ENCODE data around the gene NFXL1. TPM values are rescaled to one million over a fixed set of nuclear protein-coding genes. Genes with fewer than 3 reads are reported as not detected.

NFXL1 gene
- total RNA-seq, 6 donors from 2014 or later, result 5.0 to 23.4 (median 10.6) TPM

GRCh38 chr4:47816748-47817147 lies 97.6 kb downstream of the NFXL1 start:
- WGBS, 2 donors, result 60 to 79% methylated on average over 2 of the region's 2 CpGs
- Histone ChIP-seq H3K4me1 (peaks cover 0 to 7% (median 0%) of the 10 kb centered on the region in 4 donors), H3K27me3 (no peaks in the 10 kb centered on the region), H3K36me3 (no peaks in the 10 kb centered on the region), H3K9me3 (no peaks in the 10 kb centered on the region), H3K4me3 (no peak overlapping the region), H3K27ac (no peak overlapping the region)
- ATAC-seq (ENCODE audit: low FRiP score in 2 of 2) (peak in 1 of 2 donors; percentile 75), DNase-seq (peak in 1 of 2 donors; percentile 42)
- TF ChIP-seq POLR2AphosphoS5 (IDR thresholded peaks at IDR 0.05), result no peak
- TF ChIP-seq CTCF (IDR thresholded peaks at IDR 0.05), result no peak

GRCh38 chr4:47814618-47815295 lies 99.6 kb downstream of the NFXL1 start:
- WGBS, 2 donors, result 77 to 82% methylated on average over 6 of the region's 6 CpGs
- Histone ChIP-seq H3K4me3 (no peak overlapping the region), H3K9me3 (no peaks in the 10 kb centered on the region), H3K27me3 (no peaks in the 10 kb centered on the region), H3K4me1 (peaks cover 0 to 2% (median 0%) of the 10 kb centered on the region in 4 donors), H3K27ac (no peak overlapping the region), H3K36me3 (no peaks in the 10 kb centered on the region)
- DNase-seq (no peak), ATAC-seq (ENCODE audit: low FRiP score in 2 of 2) (no peak)
- TF ChIP-seq POLR2AphosphoS5 (IDR thresholded peaks at IDR 0.05) (no peak), CTCF (IDR thresholded peaks at IDR 0.05) (no peak), POLR2A (IDR thresholded peaks at IDR 0.05) (no peak), EP300 (IDR thresholded peaks at IDR 0.05) (no peak)

- DNase-seq (no peak), ATAC-seq (ENCODE audit: low FRiP score in 2 of 2) (no peak)
- H3K36me3 ChIP-seq, result no peaks in the 10 kb centered on the region
- H3K4me1 ChIP-seq, result no peaks in the 10 kb centered on the region
- WGBS, 2 donors, result 84 to 91% methylated on average over 3 of the region's 3 CpGs
- no peaks in the 10 kb centered on the region for H3K9me3 ChIP-seq
- no peaks in the 10 kb centered on the region for H3K27me3 ChIP-seq
- H3K4me3 ChIP-seq, result no peak overlapping the region
- no peak overlapping the region for H3K27ac ChIP-seq
- no peak for TF ChIP-seq POLR2A (IDR thresholded peaks at IDR 0.05)
- TF ChIP-seq CTCF (IDR thresholded peaks at IDR 0.05), result no peak
- no peak for TF ChIP-seq EP300 (IDR thresholded peaks at IDR 0.05)
- TF ChIP-seq POLR2AphosphoS5 (IDR thresholded peaks at IDR 0.05), result no peak
Measured at GRCh38 chr4:47809654-47810203, 104.7 kb downstream of the NFXL1 start.

- no peaks in the 10 kb centered on the region for H3K9me3 ChIP-seq
- no peak overlapping the region for H3K27ac ChIP-seq
- no peaks in the 10 kb centered on the region for H3K36me3 ChIP-seq
- no peak for ATAC-seq (ENCODE audit: low FRiP score in 2 of 2)
- WGBS, 2 donors, result 95 to 97% methylated on average over 7 of the region's 7 CpGs
- TF ChIP-seq EP300 (IDR thresholded peaks at IDR 0.05) (no peak), POLR2AphosphoS5 (IDR thresholded peaks at IDR 0.05) (no peak), POLR2A (IDR thresholded peaks at IDR 0.05) (no peak), CTCF (IDR thresholded peaks at IDR 0.05) (no peak)
- DNase-seq, result no peak
- H3K4me1 ChIP-seq, result no peaks in the 10 kb centered on the region
- H3K4me3 ChIP-seq, result no peak overlapping the region
- H3K27me3 ChIP-seq, result no peaks in the 10 kb centered on the region
Measured at GRCh38 chr4:47804598-47804997, 109.8 kb downstream of the NFXL1 start.
